HepG2 (cell line): ENCODE data around the gene UBQLN4. TPM values are rescaled to one million over a fixed set of nuclear protein-coding genes. Genes with fewer than 3 reads are reported as not detected.

Source experiments
- ATAC-seq: fragments of 200-7000 bp; cut with Tn5 transposase; 3 replicates; pipeline ENCODE4 v1.9.1; 2020; ENCODE audit warnings: mild to moderate bottlenecking, moderate library complexity
- BruUV-seq: library from RNA; stranded (reverse); fragments of 400-500 nt; replicated peaks from 2 replicates; lab custom pipeline; 2021; lab: Mats Ljungman, UMichigan
- CTCF ChIA-PET: fragments of 300-600 bp; formaldehyde crosslinking; extraction: SDS; loops from one replicate; lab custom pipeline; 2021; ENCODE audit warnings: low total read pairs, inconsistent platforms, low intra/inter-chr PET ratio; lab: Yijun Ruan, JAX
- POLR2A ChIA-PET: fragments of 350-600 bp; sonication (Branson Sonifier 250); formaldehyde crosslinking; loops from one replicate; lab custom pipeline; 2020; ENCODE audit warnings: antibody characterized with exemption, inconsistent platforms; lab: Yijun Ruan, JAX
- DNase-seq: peaks from one replicate; pipeline ENCODE4 v3.0.0-alpha.2; 2015; ENCODE audit warnings: low spot score
- FAIRE-seq: peaks from 3 replicates; lab custom pipeline; 2011; peaks lifted over from hg19 to GRCh38; lab: Jason Lieb, UNC
- H2AFZ ChIP-seq: one replicate; pipeline ENCODE4 v1.6.1; 2011; ENCODE audit warnings: low read length, inconsistent platforms
- H3K27ac ChIP-seq: fragments of 300-600 bp; 3 replicates; pipeline ENCODE4 v1.8.0; 2011; ENCODE audit warnings: mixed run types, mild to moderate bottlenecking, mixed read lengths, low read length, inconsistent platforms; ENCODE audit not compliant: insufficient read depth; ENCODE audit errors: extremely low read length
- H3K27me3 ChIP-seq, 2 experiments: fragments of 200-600 bp in 1 of 2; 2 replicates in 1 of 2; 3 replicates in 1 of 2; pipeline versions ENCODE4 v1.6.0 to v1.8.0; 2011; ENCODE audit warnings: low read length in 2 of 2, mild to moderate bottlenecking in 2 of 2, moderate library complexity in 2 of 2, inconsistent platforms in 1 of 2; ENCODE audit not compliant: insufficient read depth in 2 of 2, control insufficient read depth in 1 of 2
- H3K36me3 ChIP-seq, 2 experiments: fragments of 200-600 bp in 1 of 2; replicated peaks in 1 of 2; 2 replicates in 1 of 2; 3 replicates in 1 of 2; pipeline versions ENCODE4 v1.5.1 to v1.8.0; 2011; ENCODE audit warnings: low read length in 2 of 2, inconsistent platforms in 1 of 2; ENCODE audit not compliant: insufficient read depth in 2 of 2, control insufficient read depth in 1 of 2
- H3K4me1 ChIP-seq: 2 replicates; pipeline ENCODE4 v1.5.1; 2012; ENCODE audit warnings: low read length, inconsistent platforms; ENCODE audit not compliant: insufficient read depth
- H3K4me2 ChIP-seq: 2 replicates; pipeline ENCODE4 v1.6.0; 2011; ENCODE audit warnings: low read depth, low read length, inconsistent platforms
- H3K4me3 ChIP-seq, 3 experiments: fragments of 200-600 bp in 1 of 3; sonication (generic), shearing (Covaris generic) in 1 of 3; replicated peaks in 1 of 3; 2 replicates each; pipeline ENCODE4 v1.5.1; 2011 to 2016; ENCODE audit warnings: low read length in 3 of 3, inconsistent platforms in 2 of 3, low read depth in 2 of 3, mild to moderate bottlenecking in 2 of 3, control low read depth in 1 of 3, mixed read lengths in 1 of 3; ENCODE audit not compliant: insufficient read depth in 1 of 3
- H3K79me2 ChIP-seq: one replicate; pipeline ENCODE4 v1.6.1; 2011; ENCODE audit warnings: low read length, inconsistent platforms; ENCODE audit not compliant: insufficient read depth
- H3K9ac ChIP-seq: 2 replicates; pipeline ENCODE4 v1.6.0; 2011; ENCODE audit warnings: mild to moderate bottlenecking, low read depth, low read length, inconsistent platforms; ENCODE audit not compliant: insufficient read depth
- H3K9me3 ChIP-seq: 2 replicates; pipeline ENCODE4 v1.5.1; 2012; ENCODE audit warnings: mild to moderate bottlenecking, low read length
- H4K20me1 ChIP-seq: 2 replicates; pipeline ENCODE4 v1.6.0; 2011; ENCODE audit warnings: inconsistent platforms, mild to moderate bottlenecking, low read length, moderate library complexity; ENCODE audit not compliant: insufficient read depth
- EEA1 ChIP-seq: sonication (generic); formaldehyde crosslinking; IDR thresholded peaks from 2 replicates; pipeline ENCODE4 v1.5.1; 2020; ENCODE audit warnings: mild to moderate bottlenecking, missing genetic modification reagents, borderline replicate concordance
- FOXP1 ChIP-seq, 2 experiments: fragments of 450-650 bp in 1 of 2; IDR thresholded peaks; 2 replicates each; pipeline ENCODE4 v1.6.1; 2017 to 2018; ENCODE audit warnings: antibody characterized with exemption in 1 of 2
- MXI1 ChIP-seq: IDR thresholded peaks from 3 replicates; pipeline ENCODE4 v1.6.1; 2012; ENCODE audit warnings: low read depth, low read length, inconsistent platforms, borderline replicate concordance
- MYC ChIP-seq: sonication (generic); formaldehyde crosslinking; IDR thresholded peaks from 2 replicates; pipeline ENCODE4 v1.9.0; 2021; ENCODE audit warnings: missing genetic modification reagents, borderline replicate concordance
- SOX13 ChIP-seq, 3 experiments: fragments of 450-650 bp in 1 of 3; sonication (generic) in 1 of 3; formaldehyde crosslinking in 1 of 3; IDR thresholded peaks in 2 of 3; conservative IDR thresholded peaks in 1 of 3; 2 replicates each; pipeline versions ENCODE4 v1.5.0 to v1.6.1; 2016 to 2020; ENCODE audit warnings: antibody characterized with exemption in 1 of 3, mild to moderate bottlenecking in 1 of 3, missing compliant biosample characterization in 1 of 3, missing genetic modification reagents in 1 of 3, moderate library complexity in 1 of 3
- SOX6 ChIP-seq, 2 experiments: fragments of 450-650 bp in 1 of 2; sonication (generic) in 1 of 2; formaldehyde crosslinking in 1 of 2; IDR thresholded peaks; 2 replicates each; pipeline versions ENCODE4 v1.4.0 to v1.6.1; 2017 to 2020; ENCODE audit warnings: antibody characterized with exemption in 1 of 2, mild to moderate bottlenecking in 1 of 2, missing genetic modification reagents in 1 of 2
- THAP11 ChIP-seq: IDR thresholded peaks from 2 replicates; pipeline ENCODE4 v1.6.1; 2016; ENCODE audit warnings: missing biosample characterization, missing genetic modification reagents
- ZBTB7A ChIP-seq: sonication (generic); formaldehyde crosslinking; IDR thresholded peaks from 2 replicates; pipeline ENCODE4 v1.8.0; 2022; ENCODE audit warnings: mild to moderate bottlenecking, missing genetic modification reagents
- ZNF121 ChIP-seq: sonication (generic); formaldehyde crosslinking; IDR thresholded peaks from 2 replicates; pipeline ENCODE4 v1.5.0; 2020; ENCODE audit warnings: mild to moderate bottlenecking, missing genetic modification reagents
- ZNF33B ChIP-seq: sonication (generic); formaldehyde crosslinking; IDR thresholded peaks from 2 replicates; pipeline ENCODE4 v1.5.1; 2020; ENCODE audit warnings: mild to moderate bottlenecking, missing genetic modification reagents
- ZNF629 ChIP-seq: sonication (generic); formaldehyde crosslinking; conservative IDR thresholded peaks from 2 replicates; pipeline ENCODE4 v1.5.0; 2020; ENCODE audit warnings: missing genetic modification reagents
- WGBS: methylation state at CpG from one replicate; pipeline ENCODE4 v1.1.6; 2017; ENCODE audit warnings: low lambda C conversion rate; 5-methylcytosine and 5-hydroxymethylcytosine counted together
- in situ Hi-C: cut with HindIII; loops from 2 replicates; pipeline ENCODE4 v1.10.0; 2017; ENCODE audit warnings: low pct_unique_long_range_greater_than_20kb; ENCODE audit not compliant: extremely low pct_ligation_motif_present
- intact Hi-C: fragments of 100-400 bp; cut with micrococcal nuclease; formaldehyde crosslinking; loops from one replicate; pipeline ENCODE4 v1.10.0; 2022; ENCODE audit not compliant: unreplicated experiment
- polyA plus RNA-seq, 8 experiments: library from polyadenylated mRNA; depleted of rRNA in 3 of 8; stranded (reverse) in 7 of 8; unstranded in 1 of 8; fragments of >200 nt; fragmentation: Illumina TruSeq in 4 of 8; extraction: Trizol in 4 of 8; gene quantifications; 2 replicates each; pipeline versions ENCODE4 v1.2.1 to v1.2.3, GENCODE V29; 2011 to 2016; ENCODE audit warnings: low read depth in 4 of 8, missing spikeins in 1 of 8, mixed read lengths in 1 of 8; ENCODE audit not compliant: insufficient read depth in 1 of 8
- total RNA-seq, 5 experiments: library from RNA; depleted of rRNA; stranded (reverse); fragments of >200 nt; fragmentation: Illumina TruSeq; extraction: Trizol; gene quantifications; 2 replicates each; pipeline ENCODE4 v1.2.3, GENCODE V29; 2016; ENCODE audit warnings: low read depth in 1 of 5
- TF ChIP-seq, protein P1 (sequence below): IDR thresholded peaks from 2 replicates; pipeline ENCODE4 v1.6.1; 2016; ENCODE audit warnings: missing compliant biosample characterization, missing genetic modification reagents, borderline replicate concordance
- TF ChIP-seq, protein P2 (sequence below): IDR thresholded peaks from 2 replicates; pipeline ENCODE4 v1.6.1; 2012; ENCODE audit warnings: inconsistent platforms
- TF ChIP-seq, protein P3 (sequence below): sonication (generic); formaldehyde crosslinking; IDR thresholded peaks from 2 replicates; pipeline ENCODE4 v1.5.1; 2020; ENCODE audit warnings: mild to moderate bottlenecking, missing genetic modification reagents

Gene UBQLN4
- total and polyA plus RNA-seq, 2 of the 13 experiments (the other 11 are each of a cell fraction or from before 2014, with no cell fraction given) = 31.5 to 39.8 TPM

DNA sequence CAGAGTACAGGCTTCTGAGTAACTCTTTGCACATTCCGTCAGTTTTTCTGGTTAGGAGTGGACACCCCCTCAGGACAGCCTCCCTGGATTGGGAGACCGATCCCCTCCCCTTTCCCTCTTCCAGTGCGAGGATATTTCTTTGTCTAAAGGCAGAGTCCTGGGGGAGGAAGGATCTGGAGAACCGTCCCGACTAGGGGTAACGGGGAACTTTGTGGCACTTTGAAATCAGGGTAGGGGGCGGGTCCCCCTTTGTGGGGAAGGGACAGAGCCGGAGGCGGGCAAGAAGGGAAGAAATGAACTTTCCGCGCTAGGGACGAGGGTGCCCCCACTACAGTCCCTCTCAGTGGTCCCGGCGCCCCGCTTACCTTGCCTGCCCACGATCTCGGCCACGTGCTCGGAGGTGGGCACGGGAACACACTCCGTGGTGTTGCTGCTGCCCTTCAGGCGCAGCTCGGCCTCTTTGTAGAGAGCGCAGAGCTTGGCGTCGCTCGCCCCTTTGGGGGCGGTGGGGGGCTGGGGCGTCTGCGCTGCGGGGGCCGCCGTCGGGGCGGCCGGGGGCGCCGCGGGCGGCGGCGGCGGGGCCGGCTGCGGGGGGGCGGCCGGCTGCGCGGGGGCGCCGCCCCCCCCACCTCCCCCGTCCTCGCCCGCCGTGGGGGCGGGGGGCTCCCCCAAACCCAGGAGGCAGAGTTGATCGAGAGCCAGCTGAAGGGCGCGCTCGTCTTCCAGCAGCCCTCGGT lies 27.8 kb upstream of the UBQLN4 start:
- 5% methylated on average over 19 of the region's 61 CpGs for WGBS
- intact Hi-C loops = loop anchor here (5.0 kb wide), 1 partner anchor 954 kb away; the partner anchor contains the start of gene EFNA1
- ChIA-PET CTCF (no interaction called here), POLR2A (interaction anchor here (1.4 kb wide), 1 partner anchor 137 kb away, joined by 3 read pairs; no protein-coding TSS in a partner anchor)
- H3K27ac ChIP-seq = peak overlapping the region; percentile 43
- peaks cover 3 to 8% of the 10 kb centered on the region in 2 experiments; a peak in 4 of 5 replicates for H3K36me3 ChIP-seq
- ATAC-seq = no peak
- peaks cover 2% of the 10 kb centered on the region; the same call in 1 of the 2 replicates for H4K20me1 ChIP-seq
- peak overlapping the region; percentile 97 for H3K4me2 ChIP-seq
- H3K9me3 ChIP-seq = no peaks in the 10 kb centered on the region
- H3K79me2 ChIP-seq = peaks cover 23% of the 10 kb centered on the region
- peak overlapping the region; percentile 77 for H3K9ac ChIP-seq
- BruUV-seq = no TSS peak
- no peaks in the 10 kb centered on the region; a peak in 1 of 5 replicates for H3K27me3 ChIP-seq
- no peak for FAIRE-seq
- in situ Hi-C loops = no loop called here
- peak overlapping the region; percentile 88 to 94 (median 89) for H3K4me3 ChIP-seq
- H2AFZ ChIP-seq = no peak overlapping the region
- H3K4me1 ChIP-seq = peaks cover 60% of the 10 kb centered on the region
- DNase-seq = no peak
- TF ChIP-seq FOXP1 (IDR thresholded peaks at IDR 0.05) (no peak), FOXP1 (CRISPR knock-in tag; IDR thresholded peaks at IDR 0.05) (no peak), ZNF629 (no peak), ZNF33B (CRISPR knock-in tag) (0 out of 2 replicates have a peak, but pooled peaks have one; percentile 22), SOX13 (IDR thresholded peaks at IDR 0.05) (no peak), SOX13 (CRISPR knock-in tag; conservative IDR thresholded peaks at IDR 0.05 in 1 of 2, IDR thresholded peaks at IDR 0.05 in 1 of 2) (0 out of 4 replicates have a peak, but pooled peaks of 1 of the 2 experiments have one; percentile 4), ZBTB7A (CRISPR knock-in tag) (peak; percentile 30; the same call in 1 of the 2 replicates), SOX6 (IDR thresholded peaks at IDR 0.05) (no peak), SOX6 (CRISPR knock-in tag; IDR thresholded peaks at IDR 0.05) (0 out of 2 replicates have a peak, but pooled peaks have one; percentile 22), EEA1 (0 out of 2 replicates have a peak, but pooled peaks have one; percentile 48), THAP11 (CRISPR knock-in tag) (peak; percentile 27; the same call in 1 of the 2 replicates), MYC (peak; percentile 87), ZNF121 (0 out of 2 replicates have a peak, but pooled peaks have one; percentile 50), MXI1 (peak; percentile 43; the same call in 1 of the 3 replicates)
- TF ChIP-seq, protein P1, sequence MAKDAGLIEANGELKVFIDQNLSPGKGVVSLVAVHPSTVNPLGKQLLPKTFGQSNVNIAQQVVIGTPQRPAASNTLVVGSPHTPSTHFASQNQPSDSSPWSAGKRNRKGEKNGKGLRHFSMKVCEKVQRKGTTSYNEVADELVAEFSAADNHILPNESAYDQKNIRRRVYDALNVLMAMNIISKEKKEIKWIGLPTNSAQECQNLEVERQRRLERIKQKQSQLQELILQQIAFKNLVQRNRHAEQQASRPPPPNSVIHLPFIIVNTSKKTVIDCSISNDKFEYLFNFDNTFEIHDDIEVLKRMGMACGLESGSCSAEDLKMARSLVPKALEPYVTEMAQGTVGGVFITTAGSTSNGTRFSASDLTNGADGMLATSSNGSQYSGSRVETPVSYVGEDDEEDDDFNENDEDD (CRISPR knock-in tag) = 0 out of 2 replicates have a peak, but pooled peaks have one; percentile 34
- TF ChIP-seq, protein P2, sequence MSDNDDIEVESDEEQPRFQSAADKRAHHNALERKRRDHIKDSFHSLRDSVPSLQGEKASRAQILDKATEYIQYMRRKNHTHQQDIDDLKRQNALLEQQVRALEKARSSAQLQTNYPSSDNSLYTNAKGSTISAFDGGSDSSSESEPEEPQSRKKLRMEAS = peak; percentile 86
- TF ChIP-seq, protein P3, sequence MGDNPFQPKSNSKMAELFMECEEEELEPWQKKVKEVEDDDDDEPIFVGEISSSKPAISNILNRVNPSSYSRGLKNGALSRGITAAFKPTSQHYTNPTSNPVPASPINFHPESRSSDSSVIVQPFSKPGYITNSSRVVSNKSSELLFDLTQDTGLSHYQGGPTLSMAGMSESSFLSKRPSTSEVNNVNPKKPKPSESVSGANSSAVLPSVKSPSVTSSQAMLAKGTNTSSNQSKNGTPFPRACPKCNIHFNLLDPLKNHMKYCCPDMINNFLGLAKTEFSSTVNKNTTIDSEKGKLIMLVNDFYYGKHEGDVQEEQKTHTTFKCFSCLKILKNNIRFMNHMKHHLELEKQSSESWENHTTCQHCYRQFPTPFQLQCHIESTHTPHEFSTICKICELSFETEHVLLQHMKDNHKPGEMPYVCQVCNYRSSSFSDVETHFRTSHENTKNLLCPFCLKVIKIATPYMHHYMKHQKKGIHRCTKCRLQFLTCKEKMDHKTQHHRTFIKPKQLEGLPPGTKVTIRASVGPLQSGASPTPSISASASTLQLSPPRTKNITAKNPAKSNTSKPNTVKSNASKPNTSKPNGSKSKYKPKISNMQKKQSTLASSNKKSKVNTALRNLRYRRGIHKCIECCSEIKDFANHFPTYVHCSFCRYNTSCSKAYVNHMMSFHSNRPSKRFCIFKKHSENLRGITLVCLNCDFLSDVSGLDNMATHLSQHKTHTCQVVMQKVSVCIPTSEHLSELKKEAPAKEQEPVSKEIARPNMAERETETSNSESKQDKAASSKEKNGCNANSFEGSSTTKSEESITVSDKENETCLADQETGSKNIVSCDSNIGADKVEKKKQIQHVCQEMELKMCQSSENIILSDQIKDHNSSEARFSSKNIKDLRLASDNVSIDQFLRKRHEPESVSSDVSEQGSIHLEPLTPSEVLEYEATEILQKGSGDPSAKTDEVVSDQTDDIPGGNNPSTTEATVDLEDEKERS (CRISPR knock-in tag) = 0 out of 2 replicates have a peak, but pooled peaks have one; percentile 36
